Measurements from ENCODE around the gene CCDC182. TPM values are rescaled to one million over a fixed set of nuclear protein-coding genes. Genes with fewer than 3 reads are reported as not detected.

The CCDC182 gene
- total RNA-seq, 1 experiment from 2014 or later: not detected

GRCh38 chr17:57720386-57721035 lies 24.6 kb downstream of the CCDC182 start:
- TF ChIP-seq CTCF (conservative IDR thresholded peaks at IDR 0.05; ENCODE audit: low read depth, low read length) (no peak), EZH2 (IDR thresholded peaks at IDR 0.05; ENCODE audit: borderline replicate concordance, low read depth, low read length, poor library complexity, severe bottlenecking) (no peak)
- H3K4me3 ChIP-seq (ENCODE audit: low read depth, low read length, poor library complexity, severe bottlenecking): no peak overlapping the region
- H3K4me1 ChIP-seq (ENCODE audit: insufficient read depth, low read length, poor library complexity, severe bottlenecking): no peaks in the 10 kb centered on the region
- CTCF ChIA-PET: no interaction called here
- POLR2A ChIA-PET (ENCODE audit: low non-redundant PET): no interaction called here
- peaks cover 31% of the 10 kb centered on the region for H3K27me3 ChIP-seq (replicated peaks; ENCODE audit: insufficient read depth, low read depth, low read length, poor library complexity)
- H3K36me3 ChIP-seq (ENCODE audit: insufficient read depth, low read length, poor library complexity, severe bottlenecking): no peaks in the 10 kb centered on the region
- intact Hi-C loops (cut with micrococcal nuclease; ENCODE audit: unreplicated experiment): no loop called here
- no TSS peak for BruUV-seq (replicated peaks)
- H3K9me3 ChIP-seq (ENCODE audit: low read depth, low read length, poor library complexity, severe bottlenecking): no peaks in the 10 kb centered on the region
- H3K27ac ChIP-seq (ENCODE audit: low read depth, low read length, poor library complexity, severe bottlenecking): no peak overlapping the region
- DNase-seq (ENCODE audit: low spot score): no peak

GRCh38 chr17:57718878-57719277 lies 26.2 kb downstream of the CCDC182 start:
- Histone ChIP-seq H3K4me1 (ENCODE audit: insufficient read depth, low read length, poor library complexity, severe bottlenecking) (no peaks in the 10 kb centered on the region), H3K36me3 (ENCODE audit: insufficient read depth, low read length, poor library complexity, severe bottlenecking) (no peaks in the 10 kb centered on the region), H3K27ac (ENCODE audit: low read depth, low read length, poor library complexity, severe bottlenecking) (no peak overlapping the region), H3K9me3 (ENCODE audit: low read depth, low read length, poor library complexity, severe bottlenecking) (no peaks in the 10 kb centered on the region), H3K27me3 (replicated peaks; ENCODE audit: insufficient read depth, low read depth, low read length, poor library complexity) (peaks cover 40% of the 10 kb centered on the region), H3K4me3 (ENCODE audit: low read depth, low read length, poor library complexity, severe bottlenecking) (no peak overlapping the region)
- POLR2A ChIA-PET (ENCODE audit: low non-redundant PET): no interaction called here
- intact Hi-C loops (cut with micrococcal nuclease; ENCODE audit: unreplicated experiment): no loop called here
- no TSS peak for BruUV-seq (replicated peaks)
- no peak for DNase-seq (ENCODE audit: low spot score)
- no peak for TF ChIP-seq EZH2 (IDR thresholded peaks at IDR 0.05; ENCODE audit: borderline replicate concordance, low read depth, low read length, poor library complexity, severe bottlenecking)
- TF ChIP-seq CTCF (conservative IDR thresholded peaks at IDR 0.05; ENCODE audit: low read depth, low read length): no peak
- CTCF ChIA-PET: no interaction called here

GRCh38 chr17:57715981-57716380 lies 29.1 kb downstream of the CCDC182 start:
- no peaks in the 10 kb centered on the region for H3K4me1 ChIP-seq (ENCODE audit: insufficient read depth, low read length, poor library complexity, severe bottlenecking)
- ChIA-PET CTCF (interaction anchor here (1.0 kb wide), 1 partner anchor 32 kb away, joined by 3 read pairs; no protein-coding TSS in a partner anchor), POLR2A (ENCODE audit: low non-redundant PET) (no interaction called here)
- H3K9me3 ChIP-seq (ENCODE audit: low read depth, low read length, poor library complexity, severe bottlenecking): no peaks in the 10 kb centered on the region
- BruUV-seq (replicated peaks): no TSS peak
- H3K36me3 ChIP-seq (ENCODE audit: insufficient read depth, low read length, poor library complexity, severe bottlenecking): no peaks in the 10 kb centered on the region
- TF ChIP-seq EZH2 (IDR thresholded peaks at IDR 0.05; ENCODE audit: borderline replicate concordance, low read depth, low read length, poor library complexity, severe bottlenecking) (no peak), CTCF (conservative IDR thresholded peaks at IDR 0.05; ENCODE audit: low read depth, low read length) (no peak)
- no peak overlapping the region for H3K4me3 ChIP-seq (ENCODE audit: low read depth, low read length, poor library complexity, severe bottlenecking)
- no peak for DNase-seq (ENCODE audit: low spot score)
- peaks cover 63% of the 10 kb centered on the region for H3K27me3 ChIP-seq (replicated peaks; ENCODE audit: insufficient read depth, low read depth, low read length, poor library complexity)
- intact Hi-C loops (cut with micrococcal nuclease; ENCODE audit: unreplicated experiment): no loop called here
- H3K27ac ChIP-seq (ENCODE audit: low read depth, low read length, poor library complexity, severe bottlenecking): no peak overlapping the region

Measured in A673 (cell line).